ENCODE results near the gene LEFTY1.

- TF ChIP-seq CTCF (IDR thresholded peaks at IDR 0.05; ENCODE audit: poor library complexity), result no peak
- no peak for TF ChIP-seq EZH2phosphoT487 (IDR thresholded peaks at IDR 0.05; ENCODE audit: low read depth, severe bottlenecking, unreplicated experiment)
- TF ChIP-seq EZH2 (IDR thresholded peaks at IDR 0.05; ENCODE audit: borderline replicate concordance), result no peak
These were observed 41.3 kb downstream of the LEFTY1 start for GRCh38 chr1:225847610-225848009.

Measured in hepatocyte (in vitro differentiated cells).